Cerebellar nuclear complex (tissue), 1 donor: ENCODE results near the gene IER3.

Experiments used
- DNase-seq, 2 experiments: peaks; one replicate each; lab custom pipeline; 2025; lab: John Stamatoyannopoulos, UW

Gene IER3, protein sequence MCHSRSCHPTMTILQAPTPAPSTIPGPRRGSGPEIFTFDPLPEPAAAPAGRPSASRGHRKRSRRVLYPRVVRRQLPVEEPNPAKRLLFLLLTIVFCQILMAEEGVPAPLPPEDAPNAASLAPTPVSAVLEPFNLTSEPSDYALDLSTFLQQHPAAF

DNA sequence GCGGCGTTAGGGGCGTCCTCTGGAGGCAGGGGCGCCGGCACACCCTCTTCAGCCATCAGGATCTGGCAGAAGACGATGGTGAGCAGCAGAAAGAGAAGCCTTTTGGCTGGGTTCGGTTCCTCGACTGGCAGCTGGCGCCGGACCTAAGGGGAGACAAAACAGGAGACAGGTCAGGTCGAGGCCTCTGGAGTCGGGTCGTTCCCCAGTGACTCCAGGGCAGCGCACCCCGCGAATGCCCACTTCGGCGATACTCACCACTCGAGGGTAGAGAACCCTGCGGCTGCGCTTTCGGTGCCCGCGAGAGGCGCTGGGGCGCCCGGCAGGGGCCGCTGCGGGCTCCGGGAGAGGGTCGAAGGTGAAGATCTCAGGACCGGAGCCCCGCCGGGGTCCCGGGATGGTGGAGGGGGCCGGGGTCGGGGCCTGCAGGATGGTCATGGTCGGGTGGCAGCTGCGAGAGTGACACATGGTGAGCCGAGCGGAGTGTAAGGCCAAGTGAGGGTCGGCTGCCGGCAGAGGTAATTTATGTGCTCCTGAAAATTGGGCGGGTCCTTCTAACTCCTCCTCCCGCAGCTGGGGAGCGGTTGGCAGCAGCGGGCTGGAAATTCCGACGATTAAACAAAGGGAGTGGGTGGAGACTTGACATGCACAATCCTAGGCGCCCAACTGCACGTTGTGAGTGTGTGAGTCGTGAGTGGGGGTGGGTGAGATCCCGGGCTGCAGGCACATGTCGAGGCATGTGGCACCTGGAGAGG, at the start of gene IER3:
TSS of gene IER3 (minus strand) at position 494 of the 752 bp plus-strand sequence. CDS start at position 465, 29 bp downstream.
- DNase-seq = no peak

DNA sequence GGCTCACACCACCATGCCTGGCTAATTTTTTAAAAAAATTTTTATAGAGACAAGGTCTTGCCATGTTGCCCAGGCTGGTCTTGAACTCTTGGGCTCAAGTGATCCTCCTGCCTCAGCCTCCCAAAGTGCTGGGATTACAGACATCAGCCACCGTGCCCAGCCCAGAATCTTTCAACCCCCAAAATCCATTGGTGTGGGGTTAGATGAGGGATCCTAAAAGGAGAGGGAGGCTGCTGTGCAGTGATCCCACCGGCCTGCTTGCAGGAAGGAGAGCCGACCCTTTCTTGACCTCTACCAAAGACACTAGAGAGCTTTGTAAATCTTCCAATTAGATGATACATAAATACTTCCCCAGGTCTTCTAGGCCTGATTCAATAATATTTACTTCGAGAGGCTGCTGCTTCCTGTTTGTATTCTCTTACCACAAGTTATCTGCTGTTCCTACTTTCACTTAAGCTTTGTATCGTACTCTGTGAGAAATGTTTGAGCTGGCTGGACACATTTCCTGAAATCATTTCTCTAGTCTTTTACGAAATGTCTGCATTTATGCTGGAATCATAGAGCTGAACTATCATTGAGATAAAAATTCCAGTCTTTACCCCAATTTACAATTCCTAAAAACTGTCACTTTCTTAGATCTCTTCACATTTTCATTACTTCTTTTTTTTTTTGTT, 49.3 kb upstream of the IER3 start:
- no peak for DNase-seq

DNA sequence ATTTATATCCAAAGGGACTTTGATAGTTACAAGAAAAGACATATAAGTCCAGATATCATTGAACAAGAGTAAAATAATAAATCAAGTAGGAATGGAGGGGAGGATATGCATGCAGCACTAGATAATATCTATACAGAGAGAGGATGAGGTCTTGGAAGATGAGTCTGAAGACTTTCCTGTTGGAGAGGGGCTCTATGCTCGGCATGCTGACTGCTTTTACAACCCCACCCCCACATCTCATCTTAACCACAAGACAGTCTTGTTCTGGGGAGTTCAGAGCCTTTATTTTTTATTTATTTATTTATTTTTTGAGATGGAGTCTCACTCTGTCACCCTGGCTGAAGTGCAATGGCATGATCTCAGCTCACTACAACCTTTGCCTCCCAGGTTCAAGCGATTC, 48.4 kb upstream of the IER3 start:
- no peak for DNase-seq

DNA sequence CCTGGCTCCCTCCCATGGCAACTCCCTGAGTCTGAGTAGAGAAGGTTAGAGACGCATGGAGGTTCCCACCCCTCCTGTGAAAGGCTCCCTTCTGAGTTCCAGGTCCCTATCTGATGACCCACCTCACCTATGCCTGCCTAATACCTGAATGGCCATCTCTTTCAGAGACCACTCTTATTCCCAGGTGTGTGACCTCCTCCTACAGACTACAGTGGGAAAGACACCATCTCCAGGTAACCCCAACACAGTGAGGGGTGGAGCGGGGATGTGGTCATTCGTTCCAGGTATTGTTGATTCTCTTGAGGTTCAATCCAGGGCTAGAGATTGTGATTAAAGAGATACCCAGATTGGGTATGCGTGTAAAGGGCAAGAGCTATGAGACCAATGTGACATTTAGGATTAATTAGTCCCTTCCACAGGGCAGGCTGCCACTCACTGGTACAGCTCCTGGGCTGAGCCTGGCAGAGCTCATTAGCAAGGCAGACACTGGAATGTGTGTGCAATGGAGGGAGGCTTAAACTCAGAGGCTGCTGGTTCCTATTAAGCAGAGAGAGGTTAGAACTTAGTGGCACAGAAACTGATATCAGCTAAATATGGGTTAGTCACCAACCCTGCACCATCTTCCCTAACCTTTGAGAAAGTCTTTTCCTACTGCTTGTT, 46.5 kb upstream of the IER3 start:
- DNase-seq = no peak

DNA sequence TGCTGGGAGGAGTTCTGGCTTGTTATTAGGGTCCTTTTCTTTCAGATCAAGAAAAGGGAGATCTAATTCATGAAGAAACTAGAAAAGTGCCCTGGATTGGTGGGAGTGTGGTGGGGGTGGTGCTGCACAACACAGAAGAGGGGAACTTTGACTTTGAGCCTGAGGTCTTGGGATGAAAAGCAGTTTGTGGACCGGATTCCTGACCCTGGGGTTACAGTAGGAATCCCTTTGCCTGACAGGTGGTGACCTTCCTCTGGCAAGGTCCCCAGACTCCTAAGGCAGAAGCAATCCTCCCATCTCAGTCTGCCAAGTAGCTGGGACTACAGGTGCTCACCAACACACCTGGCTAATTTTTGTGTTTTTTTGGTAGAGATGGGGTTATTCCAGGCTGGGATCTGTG, 45.3 kb upstream of the IER3 start:
- no peak for DNase-seq

DNA sequence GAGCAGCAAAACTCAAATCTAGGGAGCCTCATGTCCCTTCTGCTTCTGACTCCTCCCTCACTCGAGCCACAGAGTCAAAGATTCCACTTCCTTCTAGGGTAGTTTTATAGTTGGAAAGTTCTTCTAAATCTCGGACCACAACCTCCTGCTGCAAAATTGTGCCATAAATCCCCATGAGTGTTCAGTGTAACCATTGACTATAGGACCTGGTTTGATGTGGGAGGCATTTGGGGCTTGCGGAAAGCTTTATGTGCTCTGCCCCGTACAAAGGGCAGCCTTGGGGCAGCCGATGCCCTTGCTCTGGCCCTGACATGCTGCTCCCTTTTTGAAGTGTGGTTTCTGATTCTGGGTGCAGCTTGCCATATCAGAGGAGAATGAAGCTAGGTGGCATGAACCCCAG, 43.6 kb upstream of the IER3 start:
- DNase-seq = no peak

DNA sequence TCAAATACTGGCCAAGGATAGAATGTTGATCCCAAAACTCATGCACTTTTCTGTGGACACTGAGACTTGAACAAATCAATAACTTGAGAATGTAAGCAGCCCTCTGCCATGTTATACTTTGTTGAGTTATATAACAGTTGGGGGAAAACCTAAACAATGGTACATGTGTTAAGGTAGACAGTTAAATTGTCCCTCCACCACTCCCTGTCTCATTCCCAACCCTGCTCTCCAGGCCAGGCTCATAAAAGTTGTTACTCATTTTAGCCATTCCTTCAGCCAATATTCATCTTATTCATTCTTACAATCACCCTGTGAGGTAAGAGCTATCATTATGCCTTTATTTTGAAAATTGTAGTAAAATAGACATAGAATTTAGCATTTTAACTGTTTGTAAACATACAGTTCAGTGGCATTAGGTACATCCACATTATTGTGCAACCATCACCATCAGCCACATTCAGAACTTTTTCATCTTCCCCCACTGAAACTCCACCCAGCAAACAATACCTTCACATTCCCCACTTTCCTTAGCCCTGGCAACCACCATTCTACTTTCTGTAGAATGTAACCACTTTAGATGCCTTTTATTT, 38.2 kb upstream of the IER3 start:
- no peak for DNase-seq

DNA sequence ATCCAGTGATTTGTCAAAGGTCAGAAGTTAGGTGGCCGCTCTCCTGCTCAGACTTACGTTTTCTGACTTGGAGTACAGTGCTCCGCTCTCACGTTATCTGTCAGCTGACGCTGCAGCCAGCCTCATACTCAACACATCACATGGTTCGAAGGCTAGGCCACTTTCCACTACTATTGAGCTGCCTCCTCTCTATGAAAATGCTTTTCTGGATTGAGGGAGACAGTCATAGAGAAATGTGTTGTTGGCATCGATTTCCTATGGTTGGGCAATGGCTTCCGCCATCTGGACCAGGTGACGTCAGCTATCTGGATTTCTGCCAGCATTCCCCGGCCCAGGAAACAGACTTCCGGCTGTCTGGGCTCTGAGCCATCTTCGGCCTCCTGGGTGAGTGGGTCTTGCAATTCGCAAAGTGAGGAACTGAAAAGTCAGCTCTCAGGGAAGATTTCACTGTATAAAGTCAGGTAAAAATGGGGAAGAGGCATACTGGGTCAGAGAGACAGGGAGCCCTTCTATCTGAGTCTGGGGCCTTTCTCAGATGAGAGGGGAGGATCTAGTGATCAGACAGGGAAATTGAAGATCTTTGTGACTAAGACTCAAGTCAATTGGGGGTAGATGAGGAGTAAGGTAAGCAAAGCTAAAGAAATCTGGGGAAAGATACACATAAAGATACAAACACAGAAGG, 37.5 kb upstream of the IER3 start:
- peak; percentile 66 to 72 for DNase-seq

DNA sequence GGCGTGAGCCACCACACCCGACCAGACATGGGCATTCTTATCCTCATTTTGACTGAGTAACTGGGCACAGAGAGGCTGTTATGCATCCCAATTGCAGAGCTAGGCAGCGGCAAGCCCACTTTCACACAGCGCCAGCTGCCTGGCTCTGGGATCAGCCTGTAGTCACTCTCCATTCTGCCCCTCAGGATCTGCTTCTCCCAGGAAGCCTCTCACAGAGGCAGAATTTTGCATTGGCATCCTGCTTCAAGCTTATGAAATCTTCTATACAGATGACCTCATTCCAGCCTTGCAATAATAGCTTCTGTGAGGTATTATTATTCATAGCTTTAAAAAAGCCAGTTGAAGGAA, 37.0 kb upstream of the IER3 start:
- DNase-seq = no peak

DNA sequence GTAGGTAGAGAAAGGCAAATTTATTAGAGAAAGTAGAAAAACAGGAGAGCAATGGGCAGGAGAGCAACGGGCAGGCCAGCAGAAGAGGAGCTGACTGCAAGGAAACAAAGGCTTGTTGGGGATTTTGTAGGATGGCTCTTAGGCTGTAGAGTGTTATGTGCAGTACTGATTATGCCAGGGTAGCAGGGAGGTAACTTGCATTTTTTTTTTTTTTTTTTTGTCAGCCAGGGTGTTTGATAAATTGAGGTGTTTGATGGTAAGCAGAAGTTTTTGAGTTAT, 36.2 kb upstream of the IER3 start:
- DNase-seq = no peak

DNA sequence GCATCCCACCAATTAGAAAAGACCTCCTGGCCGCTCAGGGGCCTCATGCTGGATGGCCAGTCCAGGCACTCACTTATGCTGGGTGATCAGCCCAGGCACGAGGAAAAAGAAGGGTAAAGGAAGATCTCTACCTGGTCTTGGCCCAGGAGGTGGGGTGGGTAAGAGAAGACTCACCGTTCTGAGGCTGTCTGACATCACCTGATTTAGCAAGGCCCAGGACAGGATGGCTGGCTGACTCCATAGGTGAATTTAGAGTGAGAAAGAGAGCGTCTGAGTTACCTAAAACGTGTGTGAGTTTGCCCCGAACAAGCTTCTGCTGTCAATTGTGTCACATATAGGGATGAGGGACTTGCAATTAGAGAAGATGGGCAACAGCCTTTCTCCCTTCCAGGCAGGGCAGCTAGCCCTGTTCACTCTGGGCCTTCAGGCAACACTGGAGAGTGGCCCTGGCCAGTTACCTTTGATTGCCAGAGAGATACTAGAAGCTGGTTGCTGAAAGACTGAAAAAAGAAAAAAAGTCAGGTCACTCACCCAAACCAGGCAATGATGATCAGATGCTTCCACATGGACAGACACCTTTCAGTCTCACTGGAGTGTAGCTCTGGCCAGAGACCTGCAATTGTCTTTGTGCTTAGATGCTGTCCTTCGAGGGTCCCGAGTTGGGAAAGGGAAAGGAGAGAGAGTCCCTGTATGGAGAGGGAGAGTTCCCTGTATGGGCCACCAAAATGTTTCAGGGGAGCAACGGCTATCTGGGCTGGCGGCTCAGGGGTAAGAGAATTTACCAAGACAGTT, 35.7 kb upstream of the IER3 start:
- DNase-seq = no peak

DNA sequence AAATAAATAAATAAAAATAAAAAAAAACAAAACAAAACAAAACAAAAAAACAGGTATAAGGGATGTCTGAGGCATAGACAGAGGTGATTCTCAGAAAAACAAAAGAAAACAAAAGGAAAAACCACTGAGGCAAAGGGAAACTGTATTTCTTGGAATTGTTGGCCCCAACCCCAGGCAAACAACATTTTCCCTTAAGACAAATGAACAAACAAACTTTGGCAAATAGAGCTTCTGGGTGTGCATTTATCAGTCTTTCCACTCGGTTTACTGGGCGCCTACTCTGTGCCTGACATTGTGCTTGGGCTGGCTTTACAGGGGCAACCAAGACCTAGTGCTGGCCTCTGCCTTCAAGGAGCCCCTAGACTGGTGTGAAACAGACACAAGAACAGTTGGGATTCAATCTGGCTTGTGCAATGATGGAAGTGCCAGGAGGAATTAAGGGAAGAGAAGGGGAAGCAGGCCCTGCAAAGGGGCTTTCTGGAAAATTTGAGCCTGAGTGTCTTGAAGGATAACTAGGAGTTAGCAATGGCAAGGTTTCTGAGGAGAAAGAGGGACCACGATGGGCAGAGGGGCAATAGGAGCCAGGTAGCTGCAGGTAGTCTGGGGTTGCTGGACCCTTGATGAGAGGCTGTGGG, 33.8 kb upstream of the IER3 start:
- DNase-seq = no peak

DNA sequence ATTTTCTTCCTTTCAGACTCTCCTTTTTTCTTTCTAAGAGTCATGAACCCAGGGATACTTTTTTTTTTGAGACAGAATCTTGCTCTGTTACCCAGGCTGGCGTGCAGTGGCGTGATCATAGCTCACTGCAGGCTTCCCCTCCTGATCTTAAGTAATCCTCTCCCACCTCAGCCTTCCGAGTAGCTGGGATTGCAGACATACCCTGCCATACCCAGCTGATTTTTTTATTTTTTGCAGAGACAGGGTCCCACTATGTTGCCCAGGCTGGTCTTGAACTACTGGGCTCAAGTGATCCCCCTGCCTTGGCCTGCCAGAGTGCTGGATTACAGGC, 32.8 kb upstream of the IER3 start:
- no peak for DNase-seq

DNA sequence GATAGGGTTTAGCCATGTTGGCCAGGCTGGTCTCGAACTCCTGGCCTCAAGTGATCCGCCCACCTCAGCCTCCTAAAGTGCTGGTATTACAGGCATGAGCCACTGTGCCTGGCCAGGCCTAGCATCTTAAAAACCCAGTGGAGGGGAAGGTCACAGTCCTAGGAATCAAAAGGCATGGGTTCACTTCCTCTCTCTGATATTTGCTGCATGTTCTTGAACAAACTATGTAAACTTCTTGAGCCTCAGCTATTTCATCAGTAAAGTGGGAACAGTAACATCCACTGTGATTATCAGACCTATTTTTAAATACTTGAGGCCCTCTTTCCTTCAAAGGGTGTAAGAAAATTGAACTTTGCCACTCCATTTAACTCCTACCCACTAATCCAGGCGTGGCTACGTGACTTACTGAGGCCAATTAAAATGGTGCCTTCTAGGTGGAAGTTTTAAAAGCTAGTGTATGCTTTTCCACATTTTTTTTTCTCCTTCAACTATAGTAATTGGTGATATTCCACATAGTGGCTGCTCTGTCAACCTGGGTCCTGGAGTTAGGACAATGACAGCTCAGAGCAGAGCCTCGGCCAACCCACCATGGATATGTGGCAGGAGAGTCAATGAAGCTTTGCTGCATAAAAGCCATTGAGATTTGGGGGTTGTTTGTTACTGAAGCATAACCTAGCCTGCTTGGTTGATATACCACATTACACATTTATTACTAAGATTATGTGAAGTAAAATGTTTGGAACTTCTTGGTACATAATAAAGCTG, 32.2 kb upstream of the IER3 start:
- DNase-seq = no peak

DNA sequence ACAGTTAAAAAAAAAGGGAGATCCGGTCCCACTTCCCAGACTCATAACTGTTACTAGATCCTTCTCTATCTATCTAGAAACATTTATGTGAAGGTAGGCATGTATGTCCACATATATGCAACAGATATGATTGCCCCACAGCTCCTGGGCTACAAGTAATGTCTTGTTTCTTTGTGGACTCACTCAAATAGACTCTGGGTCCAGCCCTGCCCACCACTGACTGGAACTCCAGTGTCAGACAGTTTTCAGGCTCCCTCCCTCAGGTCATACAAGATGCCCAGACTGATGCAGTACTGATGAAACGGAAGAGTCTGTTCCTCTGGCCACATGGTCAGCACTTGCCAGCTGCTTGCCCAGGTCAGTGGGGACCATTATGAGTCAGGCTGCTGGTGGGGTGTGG, 30.8 kb upstream of the IER3 start:
- DNase-seq = no peak

DNA sequence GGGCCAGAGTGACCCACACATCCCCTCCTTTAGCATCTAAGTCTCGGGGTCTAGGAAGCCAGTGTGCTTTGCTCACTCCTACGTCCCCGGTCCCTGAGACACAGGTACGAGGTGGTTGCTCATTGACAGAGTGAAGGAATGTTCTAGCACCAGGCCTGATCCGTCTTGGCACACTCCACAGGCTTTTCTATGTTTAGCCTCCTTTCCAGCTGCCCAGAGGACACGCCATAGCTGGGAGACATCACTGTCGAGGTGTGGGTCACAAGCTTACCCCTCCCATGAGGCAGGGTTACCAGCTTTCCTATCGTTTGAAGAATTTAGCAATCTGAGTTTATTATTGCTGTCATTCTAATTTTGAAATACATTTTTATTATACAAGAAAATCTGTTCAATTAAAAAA, 30.4 kb upstream of the IER3 start:
- DNase-seq = no peak

DNA sequence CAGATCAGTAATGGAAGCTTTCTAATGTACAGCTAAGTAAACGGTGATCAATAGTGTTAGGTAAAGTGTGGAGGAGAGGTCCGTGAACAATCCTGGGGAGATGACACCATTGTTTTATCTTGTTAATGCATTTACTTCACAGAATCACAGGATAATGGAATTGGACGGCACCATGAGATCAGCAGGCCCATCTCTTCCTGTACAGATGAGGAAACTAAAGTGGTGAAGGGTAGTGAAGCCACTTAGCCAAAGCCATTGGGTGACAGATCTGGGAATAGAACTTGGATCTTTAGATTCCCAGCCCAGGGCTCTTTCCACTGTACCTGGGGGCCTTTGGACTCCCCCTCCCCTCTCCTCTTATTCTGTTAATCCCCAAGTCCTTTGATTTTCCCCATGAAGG, 26.2 kb upstream of the IER3 start:
- DNase-seq = no peak

DNA sequence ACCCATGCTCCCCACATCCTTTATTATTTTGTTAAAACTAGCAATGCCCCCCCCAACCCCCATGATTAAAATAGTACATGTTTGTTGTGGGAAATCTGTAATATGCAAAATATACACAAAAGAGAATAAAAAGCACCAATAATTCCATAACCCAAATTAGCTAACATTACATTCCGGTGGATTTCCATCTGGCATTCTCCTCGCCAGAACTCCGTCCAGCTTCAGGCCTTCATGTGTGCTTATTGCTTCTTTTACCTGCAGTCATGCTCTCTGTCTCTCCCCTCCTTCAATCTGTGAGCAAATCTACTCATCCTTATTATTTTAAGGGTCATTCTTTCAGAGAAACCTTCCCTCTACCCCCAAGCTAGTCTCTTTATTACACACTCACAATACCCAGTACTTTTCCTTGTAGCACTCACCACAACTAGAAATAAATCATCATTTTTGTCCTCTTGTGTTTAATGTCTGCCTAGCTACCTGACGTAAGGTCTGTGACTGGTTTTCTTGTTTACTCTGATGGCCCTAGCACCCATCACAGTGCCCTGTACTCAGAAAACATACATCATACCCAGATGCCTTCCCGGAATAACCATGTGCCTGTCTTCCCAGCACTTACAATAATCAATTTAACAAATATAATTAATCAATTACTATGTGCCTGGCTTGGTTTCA, 25.6 kb upstream of the IER3 start:
- no peak for DNase-seq

DNA sequence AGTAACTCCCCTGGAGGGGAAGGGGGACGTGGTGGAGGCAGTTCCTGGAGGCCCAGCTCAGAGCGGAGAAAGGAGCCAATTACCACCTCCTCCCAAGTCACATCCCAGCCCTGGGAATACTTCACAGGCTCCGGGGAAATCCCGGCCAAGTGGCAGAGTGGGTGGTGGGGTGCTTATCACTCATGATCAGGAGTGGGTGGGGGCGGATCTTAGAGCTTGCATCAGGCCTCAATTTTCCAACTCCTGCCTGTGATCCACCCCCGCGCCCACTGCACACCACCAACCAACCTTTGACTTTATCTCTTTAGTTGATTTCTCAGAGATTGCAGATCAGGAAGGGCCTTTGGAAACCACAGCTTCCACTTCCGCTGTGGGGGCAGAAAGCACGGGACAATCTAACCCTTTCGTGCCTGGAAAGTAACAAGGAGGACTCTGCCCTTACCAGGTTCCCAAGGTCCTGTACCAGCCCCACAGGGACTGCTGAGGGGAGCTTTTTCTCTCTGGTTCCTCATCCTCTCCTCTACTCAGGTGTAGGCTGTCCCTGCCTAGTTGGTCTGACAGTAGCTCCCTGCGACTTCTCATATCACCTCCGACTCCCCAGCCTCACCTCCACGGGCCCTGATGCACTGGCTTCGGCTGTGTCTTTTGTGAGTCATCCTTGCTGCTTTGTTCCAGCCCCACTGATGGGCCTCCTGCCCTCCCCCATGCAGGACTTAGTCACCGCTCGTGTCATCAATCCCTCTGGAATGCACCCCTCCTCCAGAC, 24.9 kb upstream of the IER3 start:
- DNase-seq = no peak
